SK-N-SH (cell line): ENCODE results near the gene SURF4.

ENCODE experiments used
- CHD2 ChIP-seq: fragments of 150-350 bp; IDR thresholded peaks from 2 replicates; pipeline ENCODE4 v1.6.1; 2018; ENCODE audit warnings: low read length; ENCODE audit not compliant: partially characterized antibody
- EP300 ChIP-seq, 2 experiments: IDR thresholded peaks; 2 replicates each; pipeline versions ENCODE4 v1.4.0 to v1.6.1; 2012; ENCODE audit warnings: borderline replicate concordance in 1 of 2, low read depth in 1 of 2, low read length in 1 of 2
- EZH2phosphoT487 ChIP-seq: fragments of 200-600 bp; sonication (generic); IDR thresholded peaks from 2 replicates; pipeline ENCODE4 v1.6.1; 2017; ENCODE audit warnings: low read depth, mixed run types, mild to moderate bottlenecking, antibody characterized with exemption, moderate library complexity, borderline replicate concordance
- GABPA ChIP-seq: IDR thresholded peaks from 2 replicates; pipeline ENCODE4 v1.4.0; 2012; ENCODE audit warnings: low read depth, mild to moderate bottlenecking
- PBX3 ChIP-seq: IDR thresholded peaks from 2 replicates; pipeline ENCODE4; 2012
- RFX5 ChIP-seq: IDR thresholded peaks from 2 replicates; pipeline ENCODE4 v1.6.1; 2012; ENCODE audit warnings: mild to moderate bottlenecking, improper control_type of control experiment, low read length
- TF ChIP-seq, protein P1 (sequence below): fragments of 200-600 bp; sonication (generic); IDR thresholded peaks from 2 replicates; pipeline ENCODE4 v1.6.1; 2017; ENCODE audit warnings: antibody characterized with exemption, mild to moderate bottlenecking, moderate library complexity
- TF ChIP-seq, protein P2 (sequence below): IDR thresholded peaks from 2 replicates; pipeline ENCODE4 v1.6.1; 2012; ENCODE audit warnings: mild to moderate bottlenecking, low read depth, low read length, moderate library complexity

GRCh38 chr9:133374612-133375115 is 1.2 kb downstream of the SURF4 start:
- no peak for TF ChIP-seq PBX3
- TF ChIP-seq, protein P1, sequence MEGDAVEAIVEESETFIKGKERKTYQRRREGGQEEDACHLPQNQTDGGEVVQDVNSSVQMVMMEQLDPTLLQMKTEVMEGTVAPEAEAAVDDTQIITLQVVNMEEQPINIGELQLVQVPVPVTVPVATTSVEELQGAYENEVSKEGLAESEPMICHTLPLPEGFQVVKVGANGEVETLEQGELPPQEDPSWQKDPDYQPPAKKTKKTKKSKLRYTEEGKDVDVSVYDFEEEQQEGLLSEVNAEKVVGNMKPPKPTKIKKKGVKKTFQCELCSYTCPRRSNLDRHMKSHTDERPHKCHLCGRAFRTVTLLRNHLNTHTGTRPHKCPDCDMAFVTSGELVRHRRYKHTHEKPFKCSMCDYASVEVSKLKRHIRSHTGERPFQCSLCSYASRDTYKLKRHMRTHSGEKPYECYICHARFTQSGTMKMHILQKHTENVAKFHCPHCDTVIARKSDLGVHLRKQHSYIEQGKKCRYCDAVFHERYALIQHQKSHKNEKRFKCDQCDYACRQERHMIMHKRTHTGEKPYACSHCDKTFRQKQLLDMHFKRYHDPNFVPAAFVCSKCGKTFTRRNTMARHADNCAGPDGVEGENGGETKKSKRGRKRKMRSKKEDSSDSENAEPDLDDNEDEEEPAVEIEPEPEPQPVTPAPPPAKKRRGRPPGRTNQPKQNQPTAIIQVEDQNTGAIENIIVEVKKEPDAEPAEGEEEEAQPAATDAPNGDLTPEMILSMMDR: no peak
- TF ChIP-seq EP300 (IDR thresholded peaks at IDR 0.05; ENCODE audit: borderline replicate concordance in 1 of 2, low read depth in 1 of 2, low read length in 1 of 2): no peak
- TF ChIP-seq, protein P2, sequence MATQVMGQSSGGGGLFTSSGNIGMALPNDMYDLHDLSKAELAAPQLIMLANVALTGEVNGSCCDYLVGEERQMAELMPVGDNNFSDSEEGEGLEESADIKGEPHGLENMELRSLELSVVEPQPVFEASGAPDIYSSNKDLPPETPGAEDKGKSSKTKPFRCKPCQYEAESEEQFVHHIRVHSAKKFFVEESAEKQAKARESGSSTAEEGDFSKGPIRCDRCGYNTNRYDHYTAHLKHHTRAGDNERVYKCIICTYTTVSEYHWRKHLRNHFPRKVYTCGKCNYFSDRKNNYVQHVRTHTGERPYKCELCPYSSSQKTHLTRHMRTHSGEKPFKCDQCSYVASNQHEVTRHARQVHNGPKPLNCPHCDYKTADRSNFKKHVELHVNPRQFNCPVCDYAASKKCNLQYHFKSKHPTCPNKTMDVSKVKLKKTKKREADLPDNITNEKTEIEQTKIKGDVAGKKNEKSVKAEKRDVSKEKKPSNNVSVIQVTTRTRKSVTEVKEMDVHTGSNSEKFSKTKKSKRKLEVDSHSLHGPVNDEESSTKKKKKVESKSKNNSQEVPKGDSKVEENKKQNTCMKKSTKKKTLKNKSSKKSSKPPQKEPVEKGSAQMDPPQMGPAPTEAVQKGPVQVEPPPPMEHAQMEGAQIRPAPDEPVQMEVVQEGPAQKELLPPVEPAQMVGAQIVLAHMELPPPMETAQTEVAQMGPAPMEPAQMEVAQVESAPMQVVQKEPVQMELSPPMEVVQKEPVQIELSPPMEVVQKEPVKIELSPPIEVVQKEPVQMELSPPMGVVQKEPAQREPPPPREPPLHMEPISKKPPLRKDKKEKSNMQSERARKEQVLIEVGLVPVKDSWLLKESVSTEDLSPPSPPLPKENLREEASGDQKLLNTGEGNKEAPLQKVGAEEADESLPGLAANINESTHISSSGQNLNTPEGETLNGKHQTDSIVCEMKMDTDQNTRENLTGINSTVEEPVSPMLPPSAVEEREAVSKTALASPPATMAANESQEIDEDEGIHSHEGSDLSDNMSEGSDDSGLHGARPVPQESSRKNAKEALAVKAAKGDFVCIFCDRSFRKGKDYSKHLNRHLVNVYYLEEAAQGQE: no peak
- no peak for TF ChIP-seq CHD2
- no peak for TF ChIP-seq EZH2phosphoT487
- TF ChIP-seq GABPA: no peak
- TF ChIP-seq RFX5: no peak
